Stimulated activated CD4-positive, alpha-beta T cell treated with anti-CD3 and anti-CD28 coated beads, Interleukin-12 subunit alpha, Interleukin-12 subunit beta, amount 100 ng/mL, for 48 hours (primary cell): Measurements from ENCODE around the gene FCER1G.

ENCODE experiments used
- DNase-seq, 3 donors: peaks; one replicate each; pipeline ENCODE4 v3.0.0-alpha.2; 2020; ENCODE audit warnings: low read depth in 2 of 3, low spot score in 1 of 3

The FCER1G gene

DNA sequence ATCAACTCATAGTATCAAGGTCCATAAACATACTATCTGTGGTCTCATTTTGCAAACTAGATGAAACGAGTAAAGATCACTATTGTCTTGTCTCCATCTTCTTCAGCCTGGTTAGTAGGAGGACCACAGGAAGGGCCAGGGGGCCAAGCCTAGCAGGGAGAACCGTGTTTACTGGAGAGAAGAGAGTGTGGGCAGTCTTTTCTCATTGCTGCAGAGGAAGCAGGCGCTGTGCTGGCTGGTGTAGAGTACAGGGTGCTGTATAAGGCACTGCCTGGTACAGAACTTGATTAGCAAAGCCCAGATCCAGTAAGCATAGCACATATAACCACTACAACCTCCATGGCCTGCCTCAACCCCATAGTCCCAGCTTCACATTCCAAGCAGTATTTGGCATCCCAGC, 27.8 kb upstream of the FCER1G start:
- DNase-seq = no peak

DNA sequence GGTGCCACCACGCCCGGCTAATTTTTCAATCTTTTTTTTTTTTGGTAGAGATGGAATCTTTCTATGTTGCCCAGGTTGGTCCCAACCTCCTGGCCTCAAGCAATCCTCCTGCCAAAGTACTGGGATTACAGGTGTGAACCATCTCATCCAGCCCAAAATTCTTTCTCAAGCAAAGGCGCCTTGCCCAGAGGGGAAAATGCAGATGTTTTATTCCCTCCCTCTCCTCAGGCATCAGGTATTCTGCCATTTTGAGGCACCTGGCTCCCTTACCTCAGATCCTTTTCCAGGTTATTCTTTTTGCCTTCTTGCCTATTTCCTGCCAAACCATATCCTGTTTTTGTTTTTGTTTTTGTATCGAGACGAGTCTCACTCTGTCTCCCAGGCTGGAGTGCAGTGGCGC, 26.7 kb upstream of the FCER1G start:
- no peak for DNase-seq

DNA sequence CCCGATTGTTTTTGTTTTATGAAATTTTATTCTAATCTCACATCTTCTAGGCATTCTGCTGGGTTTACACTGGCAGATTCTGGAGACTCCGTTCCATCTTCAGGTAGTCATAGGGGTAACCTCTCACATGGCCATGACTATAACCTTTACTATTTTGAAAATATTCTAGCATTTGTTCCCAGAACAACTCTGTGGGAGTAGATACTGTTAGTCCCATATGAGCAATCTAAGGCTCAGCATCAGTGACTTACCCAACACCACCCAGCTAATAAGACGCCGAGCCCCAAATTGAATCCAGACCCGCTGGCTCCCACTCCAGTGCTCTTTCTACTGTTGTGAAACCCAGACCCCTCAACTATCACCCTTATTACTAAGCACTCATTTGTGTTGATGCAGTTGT, 26.1 kb upstream of the FCER1G start:
- no peak for DNase-seq

DNA sequence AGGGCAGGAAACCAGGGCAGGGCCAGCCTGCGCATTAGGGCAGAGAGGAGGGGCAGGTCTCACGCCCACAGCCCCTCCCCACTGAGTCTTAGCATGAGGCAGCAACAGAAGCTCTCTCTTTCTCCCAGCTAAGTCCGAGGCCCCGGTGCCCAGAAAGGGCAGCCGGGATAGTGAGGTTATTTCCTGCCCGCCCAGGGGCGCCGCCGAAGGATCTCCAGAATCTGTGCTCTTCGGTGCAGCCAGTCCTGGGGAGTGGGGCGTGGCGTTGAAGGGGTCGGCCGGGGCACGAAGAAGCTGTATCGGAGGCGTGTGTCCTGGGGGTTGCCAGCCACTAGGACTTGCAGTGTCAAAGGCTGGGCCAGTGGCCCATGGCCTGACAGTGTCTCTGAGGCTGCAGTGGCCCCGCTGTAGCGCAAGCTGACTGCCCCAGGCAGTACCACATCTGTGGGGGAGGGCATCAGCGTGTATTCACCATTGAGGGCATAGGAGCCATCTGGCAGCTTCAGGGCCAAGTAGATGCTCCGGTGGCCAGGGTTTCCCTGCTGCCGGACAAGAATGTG, 24.1 kb upstream of the FCER1G start:
- DNase-seq = no peak

DNA sequence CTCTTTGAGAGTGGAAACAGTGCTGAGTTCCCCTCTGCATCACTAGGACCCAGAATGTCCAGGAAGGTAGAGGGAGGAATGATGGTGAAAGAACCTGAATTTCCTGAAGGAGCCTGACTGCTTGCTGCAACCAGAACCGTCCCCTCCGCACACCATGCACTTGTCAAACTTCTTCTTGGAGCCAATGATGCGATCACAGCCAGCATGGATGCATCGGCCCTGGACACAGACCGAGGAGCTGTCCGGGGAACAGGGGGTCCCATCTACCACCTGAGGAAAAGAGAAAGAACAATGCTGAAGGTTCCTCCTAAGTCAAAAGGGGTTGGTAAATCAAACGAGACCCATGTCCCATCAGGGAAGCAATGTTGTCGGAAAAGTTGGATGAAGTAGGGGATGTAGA, 23.1 kb upstream of the FCER1G start:
- no peak for DNase-seq

DNA sequence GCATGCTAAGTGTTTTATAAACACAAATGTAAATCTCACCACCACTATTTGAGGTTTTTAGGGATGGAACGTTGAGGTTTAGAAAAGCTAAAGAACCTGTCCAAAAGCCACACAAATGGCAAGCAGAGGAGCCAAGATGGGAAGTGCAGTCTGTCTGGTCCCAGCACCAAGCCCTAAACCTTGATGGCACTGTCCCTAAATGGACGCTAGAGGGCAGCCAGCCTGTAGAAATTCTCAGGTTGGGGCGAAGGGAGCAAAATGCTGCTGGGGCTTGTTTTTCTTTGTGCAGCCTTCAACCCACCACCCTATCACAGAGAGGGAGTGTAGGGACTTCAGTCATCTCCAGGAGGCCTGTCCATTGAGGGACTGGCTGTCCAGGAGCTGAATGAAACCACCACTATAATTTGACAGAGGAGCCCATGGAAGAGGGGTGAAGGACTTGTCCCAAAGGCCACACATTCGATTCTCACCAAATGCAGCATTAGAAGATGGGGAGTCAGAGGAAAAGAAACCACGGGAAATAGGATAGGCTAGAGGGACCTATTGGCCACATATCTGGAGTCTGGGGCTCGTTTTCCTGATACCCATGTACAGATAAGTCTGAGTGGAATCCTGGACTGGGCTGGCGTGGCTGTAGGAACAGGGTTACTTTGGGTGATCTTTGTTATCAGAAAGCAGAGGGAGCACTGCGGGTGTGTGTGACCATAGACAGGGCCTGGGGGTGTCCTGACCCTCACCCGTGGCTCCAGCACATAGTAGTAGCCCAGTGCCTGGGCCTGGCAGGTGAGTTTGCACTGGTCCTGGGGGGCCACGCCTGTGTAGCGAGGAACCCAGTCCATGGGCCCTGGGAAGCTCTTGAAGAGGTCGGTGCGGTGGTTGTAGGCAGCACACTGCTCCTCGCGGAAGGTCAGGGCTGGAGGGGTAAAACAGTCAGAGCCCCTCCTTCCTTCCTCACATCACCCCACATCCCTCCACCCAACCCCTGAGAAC, 22.3 kb upstream of the FCER1G start:
- peak; percentile 44 to 74 (median 48) for DNase-seq

DNA sequence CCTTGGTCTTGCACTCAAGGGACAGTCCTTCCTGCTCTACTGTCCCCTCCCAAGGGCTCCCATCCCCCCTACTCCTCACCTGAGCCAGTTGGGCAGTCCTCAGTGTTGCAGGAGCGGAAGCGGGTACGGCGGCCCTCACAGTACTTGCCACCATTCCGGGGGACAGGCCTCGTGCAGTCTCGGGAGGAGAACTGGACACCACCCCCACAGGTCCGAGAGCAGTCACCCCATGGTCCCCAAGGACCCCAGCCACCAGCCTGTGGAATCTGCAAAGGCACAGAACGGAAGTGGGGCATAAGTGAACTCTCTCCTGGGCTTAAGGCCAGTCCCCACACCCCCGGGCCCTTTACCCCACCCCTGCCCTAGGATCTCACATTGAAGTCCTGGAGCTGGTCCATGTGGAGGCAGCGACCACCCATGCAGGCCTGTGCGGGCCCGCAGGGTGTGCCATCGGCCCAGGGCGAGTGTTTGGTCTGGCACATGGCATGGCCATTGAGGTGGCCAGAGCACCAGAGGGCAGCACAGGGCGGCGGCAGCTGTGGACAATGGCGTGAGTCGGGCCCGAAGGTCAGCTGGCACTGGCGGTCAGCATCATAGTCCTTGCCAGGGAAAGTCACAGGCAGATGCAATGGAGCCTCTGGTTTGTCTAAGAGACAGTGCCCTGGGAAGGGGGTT, 21.4 kb upstream of the FCER1G start:
- DNase-seq = no peak

DNA sequence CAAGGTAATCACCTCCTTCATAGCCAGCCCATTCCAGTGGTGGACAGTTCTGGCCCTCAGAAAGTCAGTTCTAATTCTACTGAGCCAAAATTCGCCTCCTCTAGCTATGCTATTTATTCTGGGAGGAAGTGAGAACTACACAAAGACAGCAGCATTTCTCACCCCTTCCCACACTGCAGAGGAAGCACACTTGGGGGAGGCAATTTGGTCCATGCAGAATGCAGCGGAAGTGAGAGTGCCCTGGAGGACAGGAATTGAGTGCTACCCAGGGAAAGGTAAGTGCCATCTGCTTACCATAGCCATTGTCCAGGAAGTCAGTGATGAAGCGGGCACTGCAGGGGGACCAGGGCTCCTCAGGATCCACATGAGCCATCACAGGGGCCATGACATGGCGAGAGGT, 19.9 kb upstream of the FCER1G start:
- no peak for DNase-seq

DNA sequence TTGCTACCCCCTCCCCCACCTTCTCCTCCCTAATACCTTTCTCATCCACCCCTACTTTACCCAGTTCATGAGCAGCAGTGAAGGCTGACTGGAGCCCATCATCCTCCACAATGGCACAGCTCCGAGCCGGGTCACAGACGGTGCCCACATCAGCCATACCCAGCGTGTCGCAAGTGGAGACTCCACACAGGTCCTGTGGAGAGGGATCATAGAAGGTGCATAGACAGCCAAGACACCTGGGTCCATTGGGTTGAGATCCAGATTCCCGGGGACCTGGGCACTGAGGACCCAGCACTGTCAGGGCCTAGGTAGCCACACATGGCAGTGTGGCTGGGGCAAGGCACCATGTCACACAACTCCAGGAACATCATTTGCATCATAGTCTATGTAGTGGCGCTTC, 19.0 kb upstream of the FCER1G start:
- DNase-seq = no peak

DNA sequence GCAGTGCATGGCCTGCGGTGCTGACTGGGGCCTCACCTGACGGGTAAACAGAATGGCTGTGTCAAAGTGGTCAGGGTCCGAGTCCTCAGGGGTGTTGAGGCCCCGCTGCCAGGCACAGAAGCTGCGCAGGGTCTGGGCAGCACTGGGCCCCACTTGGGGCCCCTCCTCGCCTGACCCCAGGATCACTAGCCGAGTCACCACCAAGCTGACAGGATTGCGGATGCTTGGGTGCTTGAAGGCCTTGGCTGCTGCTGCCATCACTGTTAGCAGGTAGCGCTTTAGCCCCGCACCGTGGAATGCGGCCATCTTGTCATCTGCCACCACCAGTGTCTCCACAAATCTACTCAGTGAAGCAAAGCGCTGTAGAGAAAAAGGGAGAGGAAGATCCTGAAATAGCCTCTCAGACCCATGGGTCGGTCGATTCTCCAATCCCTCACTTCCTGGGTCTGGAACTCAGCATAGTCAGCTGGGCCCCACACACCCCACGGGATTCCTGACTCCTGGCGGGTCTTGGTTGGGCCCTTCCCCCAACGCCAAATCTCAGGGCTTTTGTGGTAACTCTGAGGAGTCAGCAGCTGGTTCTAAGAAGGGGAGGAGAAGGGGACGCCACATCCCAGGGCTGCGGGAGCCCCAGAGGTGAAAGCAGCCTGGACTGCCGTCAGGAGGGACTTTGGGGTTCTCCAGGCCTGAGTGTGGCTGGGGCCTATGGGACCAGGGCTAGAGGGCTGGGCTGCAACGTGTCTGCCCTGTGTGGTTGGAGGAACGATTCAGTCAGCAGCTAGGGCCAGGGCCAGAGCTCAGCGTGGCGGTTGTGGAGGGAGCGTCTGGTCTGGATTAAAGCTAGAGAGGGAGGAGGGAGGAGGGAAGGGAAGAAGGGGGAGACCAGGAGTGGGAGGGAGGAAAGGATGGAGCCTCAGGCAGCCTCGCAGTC, 18.3 kb upstream of the FCER1G start:
- no peak for DNase-seq

DNA sequence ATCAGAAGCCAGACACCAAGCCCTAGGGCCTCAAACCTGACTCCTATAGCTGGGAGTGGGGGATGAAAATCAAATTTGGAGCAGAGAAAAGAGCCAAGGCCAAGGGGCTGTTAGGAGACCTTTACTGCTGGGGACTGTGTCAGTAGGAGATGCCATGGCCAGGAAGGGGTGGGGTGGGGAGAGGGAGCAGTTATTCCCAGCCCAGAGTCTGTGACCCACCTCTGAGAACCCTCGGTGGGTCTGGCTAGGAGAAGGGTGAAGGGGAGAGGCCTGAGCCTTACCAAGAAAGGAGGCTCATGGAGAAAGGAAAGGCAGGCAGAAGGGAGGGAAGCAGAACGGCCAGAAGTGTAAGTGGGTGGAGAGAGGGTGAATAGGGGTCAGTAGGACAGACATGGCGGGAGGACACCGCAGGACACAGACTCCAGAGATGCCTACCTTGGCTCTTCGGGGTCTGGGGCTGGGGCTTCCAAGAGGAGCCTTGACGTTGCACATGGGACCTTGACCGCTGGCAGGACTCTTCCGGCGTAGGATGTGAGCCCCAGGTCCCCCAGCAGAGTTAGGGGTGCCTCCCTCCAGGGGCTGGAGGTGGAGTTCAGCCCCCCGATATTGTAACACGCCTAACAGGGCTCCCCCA, 17.4 kb upstream of the FCER1G start:
- DNase-seq = no peak

DNA sequence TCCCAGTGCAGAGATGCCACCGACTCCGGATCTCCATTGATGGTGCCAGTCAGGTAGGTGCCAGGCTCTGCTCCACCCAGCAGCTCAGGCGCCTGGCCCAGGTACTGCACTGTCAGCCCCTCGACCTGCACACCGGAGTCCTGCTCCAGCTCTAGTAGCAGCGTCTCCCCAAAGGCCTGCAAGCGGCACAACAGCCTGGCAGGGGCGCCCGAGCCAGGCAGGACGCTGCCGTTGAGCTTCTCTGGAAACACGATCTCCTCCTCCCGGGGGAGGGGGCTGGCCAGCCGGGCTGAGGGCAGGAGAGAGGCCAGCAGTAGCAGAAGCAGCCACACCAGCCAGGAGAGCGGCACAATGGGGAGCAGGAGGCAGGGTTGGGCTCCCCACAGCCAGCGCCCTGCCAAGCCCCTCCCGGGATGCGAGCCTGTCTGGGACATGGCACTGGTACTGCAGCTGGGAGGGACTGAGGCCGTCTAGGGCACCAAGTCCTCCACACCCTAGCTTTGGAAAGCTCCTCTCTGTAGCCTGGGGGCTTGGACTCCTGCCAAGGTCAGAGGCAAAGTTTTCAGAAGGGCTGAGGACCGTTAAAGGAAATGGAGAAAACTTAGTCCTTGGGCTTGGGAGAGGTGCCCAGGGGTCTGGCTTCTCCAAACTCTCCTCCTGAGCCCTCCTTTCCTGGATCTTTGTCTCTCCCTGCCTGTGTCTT, 16.8 kb upstream of the FCER1G start:
- no peak for DNase-seq

DNA sequence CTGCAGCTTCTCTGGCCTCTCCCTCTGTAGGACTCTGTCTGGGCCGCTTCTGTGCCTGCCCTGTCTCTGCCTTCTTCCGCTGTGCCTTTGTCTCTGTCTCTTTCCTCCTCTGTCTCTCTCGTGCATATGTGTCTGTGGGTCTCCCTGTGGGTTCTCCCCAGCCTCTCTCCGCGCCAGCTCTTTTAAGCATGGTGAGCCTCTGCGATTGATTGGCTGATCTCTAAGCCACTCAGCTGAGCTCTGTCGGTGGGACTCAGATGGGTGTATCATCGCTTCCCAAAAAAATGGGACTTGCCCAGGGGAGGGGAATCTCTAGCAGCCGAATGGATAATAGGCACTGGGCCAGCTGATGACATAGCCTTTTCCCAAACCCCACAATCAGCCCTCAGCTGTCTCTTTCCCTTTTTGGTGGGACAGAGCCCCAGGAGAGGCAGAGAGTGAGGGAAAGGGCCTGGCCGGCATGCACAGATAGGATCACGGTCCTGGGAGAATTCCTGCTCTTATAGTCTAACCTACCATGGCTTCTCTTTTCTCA, 16.1 kb upstream of the FCER1G start, which contains the start of gene ADAMTS4:
ADAMTS4 (minus strand) TSS at position 158 of the 535 bp plus-strand sequence. CDS start 427 bp downstream, outside the sequence.
- no peak for DNase-seq

DNA sequence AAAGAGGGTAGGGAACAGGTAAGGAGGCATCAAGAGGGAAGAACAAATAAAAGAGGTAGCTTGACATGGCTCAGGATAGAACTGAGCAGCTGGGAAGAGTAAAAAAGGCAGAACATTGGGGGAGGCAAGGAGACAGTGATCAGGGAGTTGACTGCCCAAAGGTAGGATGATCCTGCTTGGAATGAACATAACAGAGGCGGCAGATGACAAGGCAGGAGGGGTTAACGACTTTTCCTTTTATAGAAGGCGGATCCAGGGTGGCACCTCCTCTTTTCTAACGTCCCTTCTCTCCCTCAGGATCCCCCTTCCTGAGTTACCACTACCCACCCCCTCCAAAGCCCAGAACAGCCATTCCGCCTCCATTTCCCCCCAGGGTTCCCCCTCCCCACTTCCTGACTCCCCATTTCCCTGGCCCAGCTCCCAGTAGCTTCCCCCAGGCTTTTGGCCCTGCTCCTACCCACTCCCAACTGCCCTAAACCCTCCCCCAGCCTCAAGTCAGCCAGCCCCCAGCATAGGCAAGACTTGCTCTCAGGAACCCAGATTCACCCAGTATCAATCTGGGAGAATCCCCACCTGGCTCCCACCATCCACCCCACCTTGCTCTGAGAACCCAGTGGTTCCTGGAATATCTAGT, 15.5 kb upstream of the FCER1G start:
- no peak for DNase-seq

DNA sequence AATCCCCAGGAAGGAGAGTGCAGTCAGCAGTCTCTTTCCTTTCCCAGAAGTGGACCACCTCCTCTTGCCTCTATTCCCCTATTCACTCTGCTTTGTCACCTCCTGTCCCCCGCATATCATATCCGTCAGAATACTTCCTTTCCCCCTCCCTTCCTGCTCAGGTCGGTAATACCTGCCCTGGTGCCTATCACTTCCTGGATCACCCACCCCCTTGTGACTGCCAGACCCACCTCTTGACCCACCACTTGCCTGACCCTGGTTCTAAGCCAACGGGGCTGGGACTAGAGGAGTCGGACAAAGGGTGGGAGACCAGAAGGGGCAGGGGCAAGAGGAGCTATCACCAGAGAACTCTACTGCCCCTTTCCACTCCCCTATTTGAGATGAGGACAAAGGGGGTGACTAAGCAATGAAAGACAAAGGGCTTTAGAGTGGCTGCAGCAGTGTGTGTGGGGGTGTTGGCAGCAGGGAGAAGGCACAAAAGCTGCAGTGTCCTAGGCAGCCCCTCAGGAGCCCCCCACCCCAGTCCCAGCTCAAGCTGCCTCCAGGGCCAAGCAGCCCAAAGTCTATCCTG, 14.6 kb upstream of the FCER1G start:
- no peak for DNase-seq

DNA sequence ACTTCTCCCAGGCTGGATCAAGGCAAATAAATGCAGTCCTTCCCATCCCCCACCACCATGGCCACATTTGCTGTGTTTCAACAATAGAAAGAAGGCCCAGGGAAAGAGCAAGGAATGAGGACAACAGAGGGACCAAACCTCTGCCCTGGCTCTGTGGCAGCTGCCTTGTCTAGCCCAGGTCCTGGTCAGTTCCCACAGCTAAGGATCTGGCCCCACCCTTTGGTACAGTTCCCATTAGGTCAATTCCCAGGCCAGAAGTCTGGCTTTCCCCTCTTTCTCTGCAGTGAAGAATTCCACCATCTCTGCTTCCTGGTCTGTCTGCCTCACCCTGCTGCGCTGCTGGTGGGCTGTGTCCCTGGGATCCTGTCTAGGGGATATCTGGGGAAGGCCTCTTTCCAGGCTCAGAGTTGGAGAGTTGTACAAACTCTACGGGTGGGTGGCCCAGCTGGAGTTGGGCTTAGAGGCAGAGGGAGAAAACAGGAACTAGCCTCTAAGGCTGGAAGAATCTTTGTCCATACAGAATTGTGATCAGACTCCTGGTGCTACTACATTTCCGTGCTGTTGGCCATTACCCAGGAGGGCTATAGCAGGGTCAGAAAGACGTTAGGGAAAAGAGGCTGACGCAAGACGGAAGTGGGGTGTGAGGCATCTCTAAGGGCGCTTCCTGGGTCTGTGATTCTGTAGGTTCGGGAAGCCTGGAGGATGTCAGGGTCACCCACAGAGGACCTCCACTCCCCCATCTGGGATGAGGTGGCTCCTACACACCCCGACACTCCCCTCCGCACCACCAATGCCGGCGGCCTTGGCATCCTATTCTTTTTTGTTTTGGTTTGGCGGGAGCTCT, 13.9 kb upstream of the FCER1G start:
- DNase-seq = no peak

DNA sequence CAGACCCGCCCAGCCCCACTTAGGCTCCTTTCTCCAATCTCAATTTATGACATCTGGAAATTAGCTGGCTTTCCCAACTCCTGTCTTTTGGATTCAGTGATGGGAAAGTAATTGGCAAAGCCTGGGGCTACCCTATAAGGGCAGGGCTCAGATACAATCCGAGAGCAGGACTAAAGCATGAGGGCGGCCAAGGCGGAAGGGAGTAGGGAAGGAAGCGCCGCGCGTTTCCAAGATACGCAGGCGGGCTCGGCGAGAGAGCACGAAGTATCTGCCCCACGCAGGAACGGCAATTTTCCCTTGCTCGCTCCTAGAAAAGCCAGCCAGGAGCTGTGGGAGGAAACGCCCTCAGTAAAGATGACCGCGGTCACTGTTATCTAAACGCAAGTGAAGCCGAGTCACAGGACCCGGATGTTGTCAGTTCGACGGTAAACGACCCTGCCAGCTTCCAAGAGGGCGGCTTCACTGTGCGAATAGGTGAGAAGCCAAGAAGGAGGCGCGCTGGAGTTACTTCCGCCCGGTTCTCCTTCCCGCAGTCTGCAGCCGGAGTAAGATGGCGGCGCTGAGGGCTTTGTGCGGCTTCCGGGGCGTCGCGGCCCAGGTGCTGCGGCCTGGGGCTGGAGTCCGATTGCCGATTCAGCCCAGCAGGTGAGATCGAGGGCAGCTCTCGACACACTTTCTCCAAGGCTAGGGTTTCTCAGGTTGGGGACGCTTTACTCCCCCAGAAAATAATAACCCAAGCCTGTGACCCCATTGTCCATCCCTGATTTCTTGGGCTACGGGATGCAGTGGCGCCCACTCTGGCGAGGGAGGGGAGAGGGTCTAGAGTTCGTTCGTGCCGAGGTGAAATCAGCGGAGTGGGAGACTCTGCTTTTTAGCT, 13.0 kb upstream of the FCER1G start, which contains the start of gene NDUFS2:
NDUFS2 (plus strand) TSS at position 532 of the 877 bp plus-strand sequence; CDS start at position 551, 19 bp downstream.
- peak; percentile 92 to 94 (median 93) for DNase-seq
